Measurements from ENCODE around the gene DECR2. TPM values are rescaled to one million over a fixed set of nuclear protein-coding genes. Genes with fewer than 3 reads are reported as not detected.

The DECR2 gene
- total and polyA plus RNA-seq, 2 donors (not counting 1 experiment from before 2014, with no cell fraction given), result 12.0 to 12.1 TPM

GRCh38 chr16:363110-363765, 38.4 kb upstream of the DECR2 start:
- H3K79me2 ChIP-seq (ENCODE audit: control insufficient read depth, insufficient read depth, low read length), result no peaks in the 10 kb centered on the region
- no peak for DNase-seq (ENCODE audit: low read depth in 2 of 2)

GRCh38 chr16:363766-364490, 37.8 kb upstream of the DECR2 start:
- no peak overlapping the region for H2AFZ ChIP-seq (ENCODE audit: low read length)
- peaks cover 22% of the 10 kb centered on the region for H3K36me3 ChIP-seq (ENCODE audit: control insufficient read depth, insufficient read depth, low read length)
- H3K4me2 ChIP-seq (ENCODE audit: extremely low read depth, insufficient read depth, low read length), result no peak overlapping the region
- no peaks in the 10 kb centered on the region for H3K4me1 ChIP-seq (ENCODE audit: control insufficient read depth, extremely low read depth, insufficient read depth, low read length)
- H3K79me2 ChIP-seq (ENCODE audit: control insufficient read depth, insufficient read depth, low read length), result no peaks in the 10 kb centered on the region
- no peaks in the 10 kb centered on the region for H4K20me1 ChIP-seq (ENCODE audit: control insufficient read depth, extremely low read depth, insufficient read depth, low read length)
- no peak overlapping the region for H3K4me3 ChIP-seq (replicated peaks in 1 of 4; ENCODE audit: control extremely low read depth in 1 of 4, insufficient read depth in 1 of 4, low read depth in 3 of 4, low read length in 4 of 4)
- H3K9me3 ChIP-seq (ENCODE audit: control insufficient read depth, insufficient read depth, low read depth, low read length), result no peaks in the 10 kb centered on the region
- DNase-seq (ENCODE audit: low read depth in 2 of 2), result no peak
- no peaks in the 10 kb centered on the region for H3K27me3 ChIP-seq (ENCODE audit: control insufficient read depth, insufficient read depth, low read length)
- no peak overlapping the region for H3K27ac ChIP-seq (ENCODE audit: insufficient read depth, low read length)
- TF ChIP-seq CTCF (conservative IDR thresholded peaks at IDR 0.05 in 1 of 2, IDR thresholded peaks at IDR 0.05 in 1 of 2; ENCODE audit: low read depth in 1 of 2, low read length in 2 of 2) (no peak), EZH2 (IDR thresholded peaks at IDR 0.05; ENCODE audit: low read length, missing control alignments) (no peak)
- no peak overlapping the region for H3K9ac ChIP-seq (ENCODE audit: insufficient read depth, low read length)

More at GRCh38 chr16:363110-363765, 38.4 kb upstream of the DECR2 start:
- TF ChIP-seq EZH2 (IDR thresholded peaks at IDR 0.05; ENCODE audit: low read length, missing control alignments), result no peak
- Histone ChIP-seq H3K36me3 (ENCODE audit: control insufficient read depth, insufficient read depth, low read length) (peaks cover 18% of the 10 kb centered on the region), H3K27me3 (ENCODE audit: control insufficient read depth, insufficient read depth, low read length) (no peaks in the 10 kb centered on the region), H3K4me1 (ENCODE audit: control insufficient read depth, extremely low read depth, insufficient read depth, low read length) (no peaks in the 10 kb centered on the region), H3K4me3 (replicated peaks in 1 of 4; ENCODE audit: control extremely low read depth in 1 of 4, insufficient read depth in 1 of 4, low read depth in 3 of 4, low read length in 4 of 4) (no peak overlapping the region), H3K4me2 (ENCODE audit: extremely low read depth, insufficient read depth, low read length) (no peak overlapping the region), H3K9me3 (ENCODE audit: control insufficient read depth, insufficient read depth, low read depth, low read length) (no peaks in the 10 kb centered on the region), H3K9ac (ENCODE audit: insufficient read depth, low read length) (no peak overlapping the region), H2AFZ (ENCODE audit: low read length) (no peak overlapping the region), H4K20me1 (ENCODE audit: control insufficient read depth, extremely low read depth, insufficient read depth, low read length) (no peaks in the 10 kb centered on the region), H3K27ac (ENCODE audit: insufficient read depth, low read length) (no peak overlapping the region)

- Histone ChIP-seq H2AFZ (ENCODE audit: low read length) (no peak overlapping the region), H3K9me3 (ENCODE audit: control insufficient read depth, insufficient read depth, low read depth, low read length) (no peaks in the 10 kb centered on the region), H3K27me3 (ENCODE audit: control insufficient read depth, insufficient read depth, low read length) (no peaks in the 10 kb centered on the region), H3K79me2 (ENCODE audit: control insufficient read depth, insufficient read depth, low read length) (peaks cover under 1% of the 10 kb centered on the region), H3K4me1 (ENCODE audit: control insufficient read depth, extremely low read depth, insufficient read depth, low read length) (peaks cover 2% of the 10 kb centered on the region), H3K4me2 (ENCODE audit: extremely low read depth, insufficient read depth, low read length) (no peak overlapping the region), H3K36me3 (ENCODE audit: control insufficient read depth, insufficient read depth, low read length) (peaks cover 24% of the 10 kb centered on the region), H3K27ac (ENCODE audit: insufficient read depth, low read length) (no peak overlapping the region), H4K20me1 (ENCODE audit: control insufficient read depth, extremely low read depth, insufficient read depth, low read length) (no peaks in the 10 kb centered on the region), H3K4me3 (replicated peaks in 1 of 4; ENCODE audit: control extremely low read depth in 1 of 4, insufficient read depth in 1 of 4, low read depth in 3 of 4, low read length in 4 of 4) (no peak overlapping the region), H3K9ac (ENCODE audit: insufficient read depth, low read length) (no peak overlapping the region)
- TF ChIP-seq CTCF (conservative IDR thresholded peaks at IDR 0.05 in 1 of 2, IDR thresholded peaks at IDR 0.05 in 1 of 2; ENCODE audit: low read depth in 1 of 2, low read length in 2 of 2) (no peak), EZH2 (IDR thresholded peaks at IDR 0.05; ENCODE audit: low read length, missing control alignments) (no peak)
- DNase-seq (ENCODE audit: low read depth in 2 of 2), result no peak
Measured at GRCh38 chr16:364595-365491, 36.8 kb upstream of the DECR2 start.
